Liver (tissue), 9 donors: ENCODE results near the gene PAK2. TPM values are rescaled to one million over a fixed set of nuclear protein-coding genes. Genes with fewer than 3 reads are reported as not detected.

ENCODE experiments used
- DNase-seq: peaks from one replicate; pipeline ENCODE4 v3.0.0-alpha.2; 2017; ENCODE audit warnings: low spot score
- H3K27ac ChIP-seq, 2 donors: one replicate each; pipeline ENCODE4 v1.7.0; 2013; ENCODE audit warnings: inconsistent platforms in 2 of 2, low read length in 2 of 2, control low read depth in 1 of 2, low read depth in 1 of 2, mild to moderate bottlenecking in 1 of 2
- H3K27me3 ChIP-seq, 4 donors: one replicate each; pipeline versions ENCODE4 v1.6.1 to v1.7.0; 2013; ENCODE audit warnings: low read length in 3 of 4, inconsistent platforms in 1 of 4, mild to moderate bottlenecking in 1 of 4, moderate library complexity in 1 of 4; ENCODE audit not compliant: control insufficient read depth in 4 of 4, insufficient read depth in 4 of 4
- H3K36me3 ChIP-seq, 4 donors: one replicate each; pipeline versions ENCODE4 v1.6.1 to v1.7.0; 2013; ENCODE audit warnings: low read length in 3 of 4, mild to moderate bottlenecking in 3 of 4, low read depth in 1 of 4, moderate library complexity in 1 of 4; ENCODE audit not compliant: control insufficient read depth in 4 of 4, insufficient read depth in 3 of 4
- H3K4me1 ChIP-seq, 4 donors: one replicate each; pipeline versions ENCODE4 v1.6.1 to v1.7.0; 2013; ENCODE audit warnings: low read length in 3 of 4, mild to moderate bottlenecking in 3 of 4, moderate library complexity in 1 of 4; ENCODE audit not compliant: control insufficient read depth in 4 of 4, insufficient read depth in 4 of 4
- H3K4me3 ChIP-seq, 3 donors: one replicate each; pipeline versions ENCODE4 v1.6.1 to v1.7.0; 2013; ENCODE audit warnings: low read length in 3 of 3, control low read depth in 1 of 3, low read depth in 1 of 3, mild to moderate bottlenecking in 1 of 3
- H3K9ac ChIP-seq, 2 donors: one replicate each; pipeline ENCODE4 v1.7.0; 2013; ENCODE audit warnings: low read length in 2 of 2, mild to moderate bottlenecking in 2 of 2, moderate library complexity in 2 of 2, control low read depth in 1 of 2, low read depth in 1 of 2
- H3K9me3 ChIP-seq, 4 donors: one replicate each; pipeline versions ENCODE4 v1.6.1 to v1.7.0; 2013; ENCODE audit warnings: low read length in 3 of 4; ENCODE audit not compliant: control insufficient read depth in 4 of 4
- CTCF ChIP-seq: fragments of 150-350 bp; IDR thresholded peaks from 2 replicates; pipeline ENCODE4 v1.5.1; 2017; ENCODE audit warnings: improper control_type of control experiment, low read depth, low read length; ENCODE audit not compliant: missing input control
- EGR1 ChIP-seq, 2 donors: IDR thresholded peaks; 2 replicates each; pipeline ENCODE4 v1.6.1; 2016 to 2018; ENCODE audit warnings: antibody characterized with exemption in 2 of 2, low read depth in 2 of 2
- FOXA1 ChIP-seq: IDR thresholded peaks from 2 replicates; pipeline ENCODE4 v1.6.1; 2016; ENCODE audit warnings: antibody characterized with exemption
- FOXA2 ChIP-seq: IDR thresholded peaks from 2 replicates; pipeline ENCODE4 v1.6.1; 2016; ENCODE audit warnings: antibody characterized with exemption
- GABPA ChIP-seq, 2 donors: IDR thresholded peaks in 1 of 2; conservative IDR thresholded peaks in 1 of 2; 2 replicates each; pipeline ENCODE4 v1.6.1; 2016; ENCODE audit warnings: antibody characterized with exemption in 2 of 2, mild to moderate bottlenecking in 1 of 2, moderate library complexity in 1 of 2
- HNF4A ChIP-seq, 2 donors: conservative IDR thresholded peaks; 2 replicates each; pipeline ENCODE4 v1.6.1; 2016; ENCODE audit warnings: antibody characterized with exemption in 2 of 2, mild to moderate bottlenecking in 2 of 2
- HNF4G ChIP-seq: IDR thresholded peaks from 2 replicates; pipeline ENCODE4 v1.6.1; 2016; ENCODE audit warnings: antibody characterized with exemption
- JUND ChIP-seq, 2 donors: IDR thresholded peaks; 2 replicates each; pipeline ENCODE4 v1.6.1; 2016; ENCODE audit warnings: antibody characterized with exemption in 2 of 2
- MAX ChIP-seq: IDR thresholded peaks from 2 replicates; pipeline ENCODE4 v1.6.1; 2016; ENCODE audit warnings: antibody characterized with exemption
- NR2F2 ChIP-seq: IDR thresholded peaks from 2 replicates; pipeline ENCODE4 v1.6.1; 2016; ENCODE audit warnings: antibody characterized with exemption
- RAD21 ChIP-seq, 2 donors: IDR thresholded peaks; 2 replicates each; pipeline ENCODE4 v1.6.1; 2016; ENCODE audit warnings: antibody characterized with exemption in 2 of 2, mild to moderate bottlenecking in 2 of 2
- REST ChIP-seq: IDR thresholded peaks from 2 replicates; pipeline ENCODE4 v1.6.1; 2016; ENCODE audit warnings: antibody characterized with exemption, mild to moderate bottlenecking
- RXRA ChIP-seq, 2 donors: IDR thresholded peaks; 2 replicates each; pipeline ENCODE4 v1.6.1; 2017 to 2018; ENCODE audit warnings: antibody characterized with exemption in 2 of 2, mild to moderate bottlenecking in 1 of 2
- SP1 ChIP-seq: IDR thresholded peaks from 2 replicates; pipeline ENCODE4 v1.6.1; 2018; ENCODE audit warnings: antibody characterized with exemption, mild to moderate bottlenecking
- TAF1 ChIP-seq: conservative IDR thresholded peaks from 2 replicates; pipeline ENCODE4 v1.6.1; 2016; ENCODE audit warnings: antibody characterized with exemption, mild to moderate bottlenecking
- YY1 ChIP-seq: IDR thresholded peaks from 2 replicates; pipeline ENCODE4 v1.6.1; 2016; ENCODE audit warnings: antibody characterized with exemption, mild to moderate bottlenecking
- ZBTB33 ChIP-seq: IDR thresholded peaks from 2 replicates; pipeline ENCODE4 v1.6.1; 2016; ENCODE audit warnings: antibody characterized with exemption
- WGBS: extraction: QIAGEN DNeasy Blood & Tissue Kit; methylation state at CpG from one replicate; pipeline ENCODE4 v1.1.7; 2013; 5-methylcytosine and 5-hydroxymethylcytosine counted together
- polyA plus RNA-seq, 2 donors: library from polyadenylated mRNA; stranded (reverse) in 1 of 2; unstranded in 1 of 2; fragments of 200-250 nt in 1 of 2; fragments of >200 nt in 1 of 2; fragmentation: Nextera tagmentation in 1 of 2; extraction: Ambion mirVana in 1 of 2; gene quantifications; one replicate each; pipeline versions ENCODE4 v1.2.1 to v1.2.3, GENCODE V29; 2013 to 2015
- total RNA-seq, 2 donors: library from RNA; depleted of rRNA; stranded (reverse); fragments of >200 nt; gene quantifications; one replicate each; pipeline ENCODE4 v1.2.3, GENCODE V29; 2014
- TF ChIP-seq, protein P1 (sequence below): IDR thresholded peaks from 2 replicates; pipeline ENCODE4 v1.6.1; 2016; ENCODE audit warnings: antibody characterized with exemption
- donor health status: healthy.
- donor health status: healthy.
- donor health status: healthy.
- donor health status: healthy.
- donor health status: healthy.

The PAK2 gene
- total and polyA plus RNA-seq, 4 donors, result 16.0 to 44.3 (median 24.9) TPM

GRCh38 chr3:196792771-196793170, 53.1 kb downstream of the PAK2 start:
- 47% methylated on average over 5 of the region's 5 CpGs for WGBS
- no peaks in the 10 kb centered on the region for H3K27me3 ChIP-seq
- H3K9me3 ChIP-seq, result no peaks in the 10 kb centered on the region
- H3K4me1 ChIP-seq, result peaks cover 4 to 13% (median 11%) of the 10 kb centered on the region in 4 donors
- H3K4me3 ChIP-seq, result no peak overlapping the region
- TF ChIP-seq ZBTB33, result no peak
- TF ChIP-seq FOXA2, result no peak
- TF ChIP-seq SP1, result no peak
- TF ChIP-seq MAX, result peak; percentile 30
- no peak for TF ChIP-seq EGR1 (IDR thresholded peaks at IDR 0.05; ENCODE audit: low read depth in 2 of 2)
- TF ChIP-seq CTCF, result no peak
- TF ChIP-seq HNF4G, result no peak
- TF ChIP-seq NR2F2, result no peak
- TF ChIP-seq FOXA1, result no peak
- TF ChIP-seq REST, result no peak
- TF ChIP-seq RAD21 (IDR thresholded peaks at IDR 0.05), result peak; percentile 17 to 21
- TF ChIP-seq JUND (IDR thresholded peaks at IDR 0.05), result no peak
- TF ChIP-seq RXRA (IDR thresholded peaks at IDR 0.05), result peak in 1 of 2 donors; percentile 23
- TF ChIP-seq TAF1, result no peak
- TF ChIP-seq GABPA (IDR thresholded peaks at IDR 0.05 in 1 of 2, conservative IDR thresholded peaks at IDR 0.05 in 1 of 2), result no peak
- TF ChIP-seq, protein P1, sequence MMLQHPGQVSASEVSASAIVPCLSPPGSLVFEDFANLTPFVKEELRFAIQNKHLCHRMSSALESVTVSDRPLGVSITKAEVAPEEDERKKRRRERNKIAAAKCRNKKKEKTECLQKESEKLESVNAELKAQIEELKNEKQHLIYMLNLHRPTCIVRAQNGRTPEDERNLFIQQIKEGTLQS, result no peak
- no peak for TF ChIP-seq HNF4A (conservative IDR thresholded peaks at IDR 0.05)
- TF ChIP-seq YY1, result no peak
- H3K27ac ChIP-seq, result peak overlapping the region; percentile 19 to 37
- H3K36me3 ChIP-seq, result peaks cover 0 to 9% (median 3%) of the 10 kb centered on the region in 4 donors
- H3K9ac ChIP-seq, result no peak overlapping the region
- DNase-seq, result no peak
